Endodermal cell (in vitro differentiated cells): Measurements from ENCODE around the gene BRSK1. TPM values are rescaled to one million over a fixed set of nuclear protein-coding genes. Genes with fewer than 3 reads are reported as not detected.
A peak's percentile ranks its signal among the peaks of the same experiment; 100 is the strongest.

Experiments
- DNase-seq: peaks from one replicate; pipeline ENCODE4 v3.0.0-alpha.2; 2017
- H3K27ac ChIP-seq: 2 replicates; pipeline ENCODE4 v1.5.1; 2013; ENCODE audit warnings: mild to moderate bottlenecking, low read depth, low read length, moderate library complexity
- H3K27me3 ChIP-seq: 2 replicates; pipeline ENCODE4 v1.6.1; 2013; ENCODE audit warnings: mild to moderate bottlenecking, low read length, moderate library complexity; ENCODE audit not compliant: insufficient read depth, control insufficient read depth, poor library complexity, severe bottlenecking
- H3K36me3 ChIP-seq: 2 replicates; pipeline ENCODE4 v1.7.0; 2013; ENCODE audit warnings: mild to moderate bottlenecking, low read length, moderate library complexity; ENCODE audit not compliant: control insufficient read depth, insufficient read depth
- H3K4me1 ChIP-seq: one replicate; pipeline ENCODE4 v1.7.0; 2013; ENCODE audit warnings: low read length; ENCODE audit not compliant: control insufficient read depth, insufficient read depth
- H3K4me3 ChIP-seq: 2 replicates; pipeline ENCODE4 v1.5.1; 2013; ENCODE audit warnings: mild to moderate bottlenecking, low read length, moderate library complexity
- H3K9ac ChIP-seq: 2 replicates; pipeline ENCODE4 v1.6.1; 2013; ENCODE audit warnings: mild to moderate bottlenecking, low read length, moderate library complexity; ENCODE audit not compliant: poor library complexity, severe bottlenecking; ENCODE audit errors: extremely low read depth
- H3K9me3 ChIP-seq: 2 replicates; pipeline ENCODE4 v1.6.1; 2013; ENCODE audit warnings: mild to moderate bottlenecking, low read length, moderate library complexity; ENCODE audit not compliant: control insufficient read depth
- H3K27ac Mint-ChIP-seq: 2 replicates; pipeline ENCODE4 v1.8.0; 2020; ENCODE audit warnings: mixed read lengths
- H3K27me3 Mint-ChIP-seq: 2 replicates; pipeline ENCODE4 v1.8.0; 2021; ENCODE audit warnings: mild to moderate bottlenecking, mixed read lengths; ENCODE audit not compliant: insufficient read depth
- H3K36me3 Mint-ChIP-seq: 2 replicates; pipeline ENCODE4 v1.8.0; 2020; ENCODE audit warnings: low read depth, mixed read lengths
- H3K4me1 Mint-ChIP-seq: 2 replicates; pipeline ENCODE4 v1.8.0; 2020; ENCODE audit warnings: mixed read lengths
- H3K4me3 Mint-ChIP-seq: 2 replicates; pipeline ENCODE4 v1.8.0; 2020; ENCODE audit warnings: mild to moderate bottlenecking, moderate library complexity, mixed read lengths
- H3K9me3 Mint-ChIP-seq: 2 replicates; pipeline ENCODE4 v1.8.0; 2020; ENCODE audit warnings: mild to moderate bottlenecking, mixed read lengths
- WGBS, 2 experiments: methylation state at CpG; one replicate each; pipeline versions ENCODE4 v1.1.5 to v1.1.7; 2013; ENCODE audit warnings: missing lambda C conversion rate in 2 of 2, mixed read lengths in 1 of 2; ENCODE audit not compliant: insufficient coverage in 1 of 2, insufficient read length in 1 of 2; 5-methylcytosine and 5-hydroxymethylcytosine counted together
- total RNA-seq, 2 donors: library from RNA; stranded (reverse); fragmentation: NEBNext Ultra II Directional in 1 of 2; extraction: Animal tissue kit (Norgen Biotek cat#: 25700) in 1 of 2; gene quantifications; 2 replicates in 1 of 2; 3 replicates in 1 of 2; pipeline ENCODE4 v1.2.1, GENCODE V29; 2021
- TF ChIP-seq, protein P1 (sequence below): fragments of 200-600 bp; sonication (generic); conservative IDR thresholded peaks from 2 replicates; pipeline ENCODE4 v1.5.0; 2021; ENCODE audit warnings: antibody characterized with exemption, mild to moderate bottlenecking

BRSK1 gene
- total RNA-seq, 2 donors from 2014 or later: 75.9 to 91.4 TPM

DNA sequence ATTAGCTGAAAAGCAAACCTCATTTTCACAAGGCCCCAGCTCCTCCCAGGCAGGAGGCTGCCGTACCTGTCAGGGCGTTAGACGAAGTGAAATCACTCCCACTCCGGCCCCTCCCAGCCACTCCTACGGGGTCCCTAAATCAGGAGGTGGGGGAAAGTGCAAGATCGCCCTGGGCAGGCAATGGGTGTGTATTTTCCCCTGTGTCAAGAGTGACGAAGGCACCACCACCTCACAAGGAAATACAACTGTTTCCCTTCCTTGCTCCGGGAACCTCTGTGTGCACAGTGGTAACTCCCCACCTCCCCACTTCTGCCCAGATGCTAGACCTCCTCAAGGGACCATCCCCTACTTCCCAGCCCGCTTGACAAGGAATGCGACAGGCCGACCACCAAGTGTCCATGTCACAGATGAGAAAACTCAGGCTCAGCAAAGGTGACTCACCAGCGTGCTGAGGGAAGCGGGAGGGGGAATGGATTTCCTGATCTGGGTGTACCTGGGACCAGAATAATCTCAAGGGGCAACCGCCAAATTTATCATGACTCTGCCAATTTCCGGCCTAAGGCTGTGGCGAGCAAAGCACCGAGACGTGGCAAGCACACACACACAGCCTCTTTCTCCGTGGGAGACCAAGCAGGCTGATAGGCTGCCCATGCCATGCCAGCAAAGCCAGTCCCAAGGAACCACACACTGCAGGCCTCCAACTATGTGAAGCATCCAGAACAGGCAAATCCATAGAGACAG, 32.3 kb upstream of the BRSK1 start:
- H3K4me3 ChIP-seq: no peak overlapping the region
- peaks cover 3% of the 10 kb centered on the region for H3K36me3 Mint-ChIP-seq
- no peak overlapping the region for H3K9ac ChIP-seq
- no peak for DNase-seq
- TF ChIP-seq, protein P1, sequence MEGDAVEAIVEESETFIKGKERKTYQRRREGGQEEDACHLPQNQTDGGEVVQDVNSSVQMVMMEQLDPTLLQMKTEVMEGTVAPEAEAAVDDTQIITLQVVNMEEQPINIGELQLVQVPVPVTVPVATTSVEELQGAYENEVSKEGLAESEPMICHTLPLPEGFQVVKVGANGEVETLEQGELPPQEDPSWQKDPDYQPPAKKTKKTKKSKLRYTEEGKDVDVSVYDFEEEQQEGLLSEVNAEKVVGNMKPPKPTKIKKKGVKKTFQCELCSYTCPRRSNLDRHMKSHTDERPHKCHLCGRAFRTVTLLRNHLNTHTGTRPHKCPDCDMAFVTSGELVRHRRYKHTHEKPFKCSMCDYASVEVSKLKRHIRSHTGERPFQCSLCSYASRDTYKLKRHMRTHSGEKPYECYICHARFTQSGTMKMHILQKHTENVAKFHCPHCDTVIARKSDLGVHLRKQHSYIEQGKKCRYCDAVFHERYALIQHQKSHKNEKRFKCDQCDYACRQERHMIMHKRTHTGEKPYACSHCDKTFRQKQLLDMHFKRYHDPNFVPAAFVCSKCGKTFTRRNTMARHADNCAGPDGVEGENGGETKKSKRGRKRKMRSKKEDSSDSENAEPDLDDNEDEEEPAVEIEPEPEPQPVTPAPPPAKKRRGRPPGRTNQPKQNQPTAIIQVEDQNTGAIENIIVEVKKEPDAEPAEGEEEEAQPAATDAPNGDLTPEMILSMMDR: no peak
- peak overlapping the region; percentile 75 for H3K27ac Mint-ChIP-seq
- H3K36me3 ChIP-seq: peaks cover 12% of the 10 kb centered on the region
- peaks cover 27% of the 10 kb centered on the region for H3K4me1 Mint-ChIP-seq
- no peak overlapping the region for H3K4me3 Mint-ChIP-seq
- 93 to 94% methylated on average over 17 to 19 of the region's 19 CpGs for WGBS, 2 experiments
- no peaks in the 10 kb centered on the region for H3K9me3 Mint-ChIP-seq
- H3K27me3 Mint-ChIP-seq: no peaks in the 10 kb centered on the region
- H3K27ac ChIP-seq: no peak overlapping the region
- H3K27me3 ChIP-seq: no peaks in the 10 kb centered on the region
- H3K9me3 ChIP-seq: no peaks in the 10 kb centered on the region
- H3K4me1 ChIP-seq: peaks cover 10% of the 10 kb centered on the region

DNA sequence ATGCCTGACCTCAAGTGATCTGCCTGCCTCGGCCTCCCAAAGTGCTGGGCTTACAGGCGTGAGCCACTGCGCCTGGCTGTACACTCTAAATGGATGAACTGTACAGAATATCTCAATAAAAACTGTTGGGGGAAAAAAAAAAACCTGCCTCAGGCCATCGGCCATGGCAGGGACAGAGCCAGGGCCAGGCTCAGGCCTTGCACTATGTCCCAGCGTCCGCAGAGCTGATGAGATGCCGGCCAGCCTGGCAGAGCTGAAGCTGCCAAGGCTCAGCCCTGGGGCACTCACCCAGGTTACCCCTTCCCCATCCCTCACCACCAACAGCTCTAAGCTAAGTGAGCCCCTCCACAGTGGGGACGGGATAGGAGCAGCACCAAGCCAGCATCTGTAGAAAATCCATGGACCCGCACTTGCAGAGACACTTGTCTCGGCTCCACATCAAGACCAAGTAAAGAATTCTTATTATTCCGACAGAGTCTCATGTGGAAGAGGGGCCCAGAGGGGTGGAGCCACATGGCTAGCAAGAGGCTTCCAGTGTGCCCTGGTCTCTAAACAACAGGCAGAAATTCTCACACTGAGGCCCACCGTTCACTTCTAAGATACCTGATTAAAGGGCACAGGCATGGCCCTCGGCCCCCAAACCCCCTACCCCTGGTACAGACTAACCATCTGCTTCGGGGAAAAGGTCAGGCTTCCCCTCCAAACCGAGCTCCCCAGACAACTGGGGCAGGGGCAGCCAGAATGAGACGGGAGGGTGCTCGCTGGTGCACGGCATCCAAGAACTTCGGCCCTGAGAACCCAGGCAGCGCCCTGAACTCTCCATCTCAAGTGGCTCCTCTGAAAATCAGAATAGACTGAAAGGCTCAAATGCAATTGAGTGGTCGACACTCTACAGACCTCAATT, 30.8 kb upstream of the BRSK1 start:
- H3K36me3 Mint-ChIP-seq: peaks cover 3% of the 10 kb centered on the region
- DNase-seq: no peak
- no peaks in the 10 kb centered on the region for H3K27me3 Mint-ChIP-seq
- Histone ChIP-seq H3K9ac (no peak overlapping the region), H3K9me3 (no peaks in the 10 kb centered on the region), H3K4me3 (no peak overlapping the region), H3K27ac (no peak overlapping the region), H3K4me1 (peaks cover 11% of the 10 kb centered on the region), H3K27me3 (no peaks in the 10 kb centered on the region), H3K36me3 (peaks cover 9% of the 10 kb centered on the region)
- TF ChIP-seq, protein P1: no peak
- peaks cover 38% of the 10 kb centered on the region for H3K4me1 Mint-ChIP-seq
- WGBS, 2 experiments: 93 to 95% methylated on average over 14 to 21 of the region's 21 CpGs
- no peaks in the 10 kb centered on the region for H3K9me3 Mint-ChIP-seq
- H3K27ac Mint-ChIP-seq: peak overlapping the region; percentile 82
- H3K4me3 Mint-ChIP-seq: no peak overlapping the region

DNA sequence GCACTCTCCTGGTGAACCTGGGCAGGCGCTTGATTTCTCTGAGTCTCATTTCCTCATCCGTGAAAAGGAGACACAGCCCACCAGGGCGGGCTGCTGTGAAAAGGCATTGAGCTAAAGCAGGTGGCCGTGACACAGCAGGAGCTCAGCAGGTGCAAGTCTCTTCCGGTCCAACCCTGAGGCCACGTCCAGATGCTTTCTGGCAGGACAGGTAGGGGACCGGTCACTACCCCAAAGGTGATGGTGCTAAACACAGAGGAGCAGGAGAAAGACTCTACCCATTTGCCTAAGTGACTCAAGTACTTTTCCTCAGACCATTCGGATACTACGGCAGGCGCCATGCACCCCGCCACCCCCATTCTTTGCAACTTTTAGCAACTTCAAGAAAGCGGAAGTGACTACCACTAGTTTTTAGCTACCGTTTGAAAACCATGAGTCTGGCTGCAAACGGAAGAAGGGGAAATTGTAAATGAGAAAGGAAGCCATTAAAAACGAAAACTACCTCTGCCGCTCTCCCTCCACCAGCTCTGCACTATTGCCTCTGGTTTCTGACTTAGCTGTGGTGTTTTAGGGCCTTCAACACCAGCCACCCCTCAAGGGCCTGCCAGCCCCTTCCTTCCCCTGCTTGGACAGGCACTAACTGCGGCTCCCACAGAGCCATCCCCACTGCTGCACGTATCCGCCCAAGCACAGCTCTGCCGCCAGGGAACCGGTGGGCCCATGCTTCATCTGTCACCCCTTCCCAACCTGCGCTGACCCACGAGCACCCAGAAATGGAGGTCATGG, 29.8 kb upstream of the BRSK1 start:
- Histone ChIP-seq H3K36me3 (peaks cover 9% of the 10 kb centered on the region), H3K27ac (no peak overlapping the region), H3K9ac (no peak overlapping the region), H3K9me3 (no peaks in the 10 kb centered on the region), H3K4me1 (peaks cover 11% of the 10 kb centered on the region), H3K27me3 (no peaks in the 10 kb centered on the region), H3K4me3 (no peak overlapping the region)
- Mint-ChIP-seq H3K4me1 (peaks cover 38% of the 10 kb centered on the region), H3K9me3 (no peaks in the 10 kb centered on the region), H3K4me3 (no peak overlapping the region), H3K36me3 (peaks cover 3% of the 10 kb centered on the region), H3K27me3 (no peaks in the 10 kb centered on the region), H3K27ac (peak overlapping the region; percentile 82)
- TF ChIP-seq, protein P1: no peak
- 89 to 95% methylated on average over 11 to 23 of the region's 23 CpGs for WGBS, 2 experiments
- DNase-seq: no peak
